Adrenal gland (tissue), 5 donors: Measurements from ENCODE around the gene SLC36A3.

ENCODE experiments used
- CTCF ChIP-seq, 6 experiments: fragments of 450-650 bp in 4 of 6; fragments of 200-600 bp in 2 of 6; sonication (generic) in 1 of 6; IDR thresholded peaks; 1 replicate in 5 of 6; 2 replicates in 1 of 6; pipeline versions ENCODE4 v1.5.1 to v1.8.0; 2016 to 2021; ENCODE audit warnings: antibody characterized with exemption in 6 of 6, mild to moderate bottlenecking in 2 of 6, moderate library complexity in 1 of 6
- POLR2A ChIP-seq, 2 donors: fragments of 450-650 bp; IDR thresholded peaks; one replicate each; pipeline ENCODE4 v1.6.1; 2017; ENCODE audit warnings: antibody characterized with exemption in 2 of 2, mild to moderate bottlenecking in 2 of 2, moderate library complexity in 1 of 2
- donor health status: DM: no; HTN: no; CAD: no.

DNA sequence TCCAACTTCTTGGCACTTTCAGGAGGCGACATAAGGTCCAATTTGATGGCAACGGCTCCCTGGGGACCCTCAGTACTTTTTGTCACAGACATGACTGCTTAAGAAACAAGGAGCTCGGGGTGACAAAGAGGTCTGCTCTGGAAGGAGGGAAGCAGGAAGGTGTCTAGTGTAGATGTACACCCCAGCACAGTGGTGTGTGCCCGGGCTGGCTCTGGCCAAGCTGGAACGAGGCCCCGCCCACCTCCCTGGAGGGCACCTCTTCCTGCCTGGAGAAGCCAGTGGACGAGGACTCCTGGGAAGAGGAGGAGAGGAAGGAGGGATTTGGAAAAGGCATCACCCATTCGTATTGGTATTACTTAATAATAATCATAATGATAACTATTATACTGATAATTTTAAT is 43.8 kb upstream of the SLC36A3 start, which contains the start of gene SLC36A2:
- TF ChIP-seq CTCF (IDR thresholded peaks at IDR 0.05) (no peak), POLR2A (IDR thresholded peaks at IDR 0.05) (no peak)
